ENCODE measurements around the gene P2RY11.

P2RY11 gene

GRCh38 chr19:10113964-10114650 lies 2.6 kb downstream of the P2RY11 start:
- DNase-seq (ENCODE audit: low read depth) = no peak

GRCh38 chr19:10114651-10115391 lies 3.3 kb downstream of the P2RY11 start:
- no peak for DNase-seq (ENCODE audit: low read depth)

GRCh38 chr19:10115392-10116084 lies 4.0 kb downstream of the P2RY11 start:
- DNase-seq (ENCODE audit: low read depth) = no peak

GRCh38 chr19:10116085-10116865 lies 4.8 kb downstream of the P2RY11 start:
- no peak for DNase-seq (ENCODE audit: low read depth)

GRCh38 chr19:10116866-10117616 lies 5.5 kb downstream of the P2RY11 start:
- no peak for DNase-seq (ENCODE audit: low read depth)

GRCh38 chr19:10118960-10119359 lies 7.5 kb downstream of the P2RY11 start:
- no peak for DNase-seq (ENCODE audit: low read depth)

GRCh38 chr19:10120538-10121189 lies 9.2 kb downstream of the P2RY11 start:
- DNase-seq (ENCODE audit: low read depth) = no peak

GRCh38 chr19:10122045-10122444 lies 10.6 kb downstream of the P2RY11 start:
- no peak for DNase-seq (ENCODE audit: low read depth)

GRCh38 chr19:10124429-10124828 lies 12.9 kb downstream of the P2RY11 start:
- no peak for DNase-seq (ENCODE audit: low read depth)

- no peak for DNase-seq (ENCODE audit: low read depth)
These were observed 14.7 kb downstream of the P2RY11 start for GRCh38 chr19:10126213-10126639.

- DNase-seq (ENCODE audit: low read depth) = no peak
These were observed 21.4 kb downstream of the P2RY11 start for GRCh38 chr19:10132905-10133304.

- DNase-seq (ENCODE audit: low read depth) = no peak
These were observed 22.1 kb downstream of the P2RY11 start for GRCh38 chr19:10133596-10133995.

- no peak for DNase-seq (ENCODE audit: low read depth)
These were observed 22.5 kb downstream of the P2RY11 start for GRCh38 chr19:10134040-10134439.

GRCh38 chr19:10135551-10136334 lies 24.2 kb downstream of the P2RY11 start:
- DNase-seq (ENCODE audit: low read depth) = no peak

GRCh38 chr19:10136936-10137335 lies 25.4 kb downstream of the P2RY11 start:
- DNase-seq (ENCODE audit: low read depth) = no peak

- DNase-seq (ENCODE audit: low read depth) = no peak
These were observed 26.5 kb downstream of the P2RY11 start for GRCh38 chr19:10137751-10138682.

- no peak for DNase-seq (ENCODE audit: low read depth)
These were observed 27.6 kb downstream of the P2RY11 start for GRCh38 chr19:10138879-10139795.

GRCh38 chr19:10139952-10140351 lies 28.5 kb downstream of the P2RY11 start:
- no peak for DNase-seq (ENCODE audit: low read depth)

Measured in stimulated activated CD8-positive, alpha-beta memory T cell treated with anti-CD3 and anti-CD28 coated beads, Interleukin-12 subunit alpha, Interleukin-12 subunit beta, amount 100 ng/mL, for 4 hours (primary cell).